ENCODE results near the gene HSD17B3. TPM values are rescaled to one million over a fixed set of nuclear protein-coding genes. Genes with fewer than 3 reads are reported as not detected.

HSD17B3 gene
- total RNA-seq, 4 donors from 2014 or later: 2.0 to 6.0 (median 2.2) TPM; not detected in 1

DNA sequence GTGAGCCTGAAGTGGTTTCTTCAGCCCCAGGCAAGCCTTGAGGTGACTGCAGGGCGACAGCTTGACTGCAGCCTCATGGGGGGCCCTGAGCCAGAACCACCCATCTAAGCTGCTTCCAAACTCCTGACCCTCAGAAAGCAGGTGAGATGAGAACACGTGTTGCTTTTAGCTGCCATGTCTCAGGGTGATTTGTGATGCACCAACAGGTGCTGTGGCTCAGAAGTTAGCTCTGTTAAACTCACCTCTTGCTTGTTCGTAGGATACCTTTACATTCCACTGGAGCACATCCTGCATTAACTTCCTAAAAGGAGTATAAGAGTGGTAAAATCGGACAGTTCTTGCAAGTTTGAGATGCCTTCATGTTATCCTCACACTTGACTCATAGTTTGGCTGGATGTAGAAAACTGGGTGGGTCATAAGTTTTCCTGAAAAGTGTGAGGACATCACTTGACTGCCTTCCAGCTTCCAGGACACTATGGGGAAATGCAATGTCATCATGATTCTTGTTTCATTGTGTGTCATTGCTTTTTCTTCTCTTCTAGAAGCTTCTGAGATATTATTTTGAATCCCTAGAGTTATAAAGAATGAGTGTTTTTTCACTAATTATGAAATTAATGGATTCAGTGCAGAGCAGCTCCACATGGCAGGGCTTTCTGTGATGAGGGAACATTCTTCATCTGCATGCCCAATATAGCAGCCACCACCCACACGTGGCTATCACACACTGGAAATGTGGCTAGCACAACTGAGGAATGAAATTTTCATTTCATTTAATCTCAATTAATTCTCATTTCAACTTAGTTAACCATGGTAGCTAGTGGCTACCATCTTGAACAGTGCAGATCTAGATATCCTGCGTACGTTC is 92.3 kb downstream of the HSD17B3 start:
- 87% methylated on average over 7 of the region's 7 CpGs for WGBS, 2 donors
- H3K27me3 ChIP-seq: no peaks in the 10 kb centered on the region
- no peak for DNase-seq
- H3K27ac ChIP-seq: no peak overlapping the region
- H3K4me3 ChIP-seq (replicated peaks in 1 of 3): no peak overlapping the region
- H3K36me3 ChIP-seq: no peaks in the 10 kb centered on the region
- intact Hi-C loops (cut with DNase I): no loop called here
- TF ChIP-seq, protein P1, sequence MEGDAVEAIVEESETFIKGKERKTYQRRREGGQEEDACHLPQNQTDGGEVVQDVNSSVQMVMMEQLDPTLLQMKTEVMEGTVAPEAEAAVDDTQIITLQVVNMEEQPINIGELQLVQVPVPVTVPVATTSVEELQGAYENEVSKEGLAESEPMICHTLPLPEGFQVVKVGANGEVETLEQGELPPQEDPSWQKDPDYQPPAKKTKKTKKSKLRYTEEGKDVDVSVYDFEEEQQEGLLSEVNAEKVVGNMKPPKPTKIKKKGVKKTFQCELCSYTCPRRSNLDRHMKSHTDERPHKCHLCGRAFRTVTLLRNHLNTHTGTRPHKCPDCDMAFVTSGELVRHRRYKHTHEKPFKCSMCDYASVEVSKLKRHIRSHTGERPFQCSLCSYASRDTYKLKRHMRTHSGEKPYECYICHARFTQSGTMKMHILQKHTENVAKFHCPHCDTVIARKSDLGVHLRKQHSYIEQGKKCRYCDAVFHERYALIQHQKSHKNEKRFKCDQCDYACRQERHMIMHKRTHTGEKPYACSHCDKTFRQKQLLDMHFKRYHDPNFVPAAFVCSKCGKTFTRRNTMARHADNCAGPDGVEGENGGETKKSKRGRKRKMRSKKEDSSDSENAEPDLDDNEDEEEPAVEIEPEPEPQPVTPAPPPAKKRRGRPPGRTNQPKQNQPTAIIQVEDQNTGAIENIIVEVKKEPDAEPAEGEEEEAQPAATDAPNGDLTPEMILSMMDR (IDR thresholded peaks at IDR 0.05): no peak
- TF ChIP-seq POLR2A (IDR thresholded peaks at IDR 0.05): no peak
- H3K9me3 ChIP-seq: no peaks in the 10 kb centered on the region
- H3K4me1 ChIP-seq: no peaks in the 10 kb centered on the region

DNA sequence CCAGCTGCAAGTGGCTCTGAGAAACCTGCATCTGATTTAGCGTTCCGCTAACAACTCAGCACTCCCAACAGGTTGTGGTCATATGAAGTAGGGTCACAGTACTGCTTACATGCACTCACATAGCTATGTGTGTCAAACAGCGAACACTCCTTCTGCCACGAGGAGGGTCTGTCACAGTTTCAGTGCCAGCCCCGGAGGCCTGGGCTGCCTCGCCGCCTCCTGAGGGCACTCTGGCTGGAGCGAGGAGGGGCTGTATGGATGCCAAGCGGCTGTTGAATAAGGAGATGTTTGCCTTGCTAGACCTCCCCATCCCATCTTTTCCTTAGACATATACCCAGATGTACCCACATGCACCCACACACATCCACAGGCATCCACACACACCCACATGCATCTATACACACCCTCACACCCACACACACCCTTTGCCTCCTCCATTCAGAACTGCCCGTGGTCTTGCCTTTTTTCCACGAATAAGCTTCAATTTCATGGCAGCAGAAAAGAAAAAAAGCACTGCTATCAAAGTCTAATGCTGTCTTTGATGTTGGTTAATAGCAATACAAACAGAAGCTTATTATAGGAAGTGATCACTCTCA is 95.7 kb downstream of the HSD17B3 start:
- no peak for DNase-seq
- intact Hi-C loops (cut with DNase I): no loop called here
- Histone ChIP-seq H3K4me3 (replicated peaks in 1 of 3) (no peak overlapping the region), H3K4me1 (no peaks in the 10 kb centered on the region), H3K9me3 (no peaks in the 10 kb centered on the region), H3K36me3 (no peaks in the 10 kb centered on the region), H3K27me3 (no peaks in the 10 kb centered on the region), H3K27ac (no peak overlapping the region)
- WGBS, 2 donors: 85 to 88% methylated on average over 11 of the region's 11 CpGs
- no peak for TF ChIP-seq POLR2A (IDR thresholded peaks at IDR 0.05)
- TF ChIP-seq, protein P1 (IDR thresholded peaks at IDR 0.05): no peak

DNA sequence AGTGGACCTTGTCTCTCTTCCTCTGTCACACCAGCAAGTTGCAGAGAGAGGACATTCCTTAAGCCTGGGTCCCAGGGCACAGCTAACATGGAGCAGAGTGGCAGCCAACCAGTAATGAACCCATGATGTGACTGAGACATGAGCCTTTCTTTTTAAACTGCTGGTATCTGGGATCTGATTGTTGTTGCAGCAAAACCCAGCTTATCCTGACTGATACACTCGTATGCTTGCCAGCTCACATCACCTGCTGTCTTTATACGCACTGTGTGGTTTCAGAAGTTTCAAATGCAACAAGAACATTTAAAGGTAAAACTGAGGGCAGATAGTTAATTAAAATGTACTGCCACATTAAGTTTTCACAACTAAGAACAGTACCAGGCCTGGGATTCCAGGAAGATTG is 97.1 kb downstream of the HSD17B3 start:
- Histone ChIP-seq H3K27ac (no peak overlapping the region), H3K27me3 (no peaks in the 10 kb centered on the region), H3K9me3 (no peaks in the 10 kb centered on the region), H3K4me3 (replicated peaks in 1 of 3) (no peak overlapping the region), H3K4me1 (no peaks in the 10 kb centered on the region), H3K36me3 (no peaks in the 10 kb centered on the region)
- intact Hi-C loops (cut with DNase I): no loop called here
- no peak for DNase-seq
- TF ChIP-seq, protein P1 (IDR thresholded peaks at IDR 0.05): no peak
- TF ChIP-seq POLR2A (IDR thresholded peaks at IDR 0.05): no peak
- whole genome bisulfite sequencing, 2 donors: 98 to 100% methylated on average over 2 of the region's 2 CpGs

DNA sequence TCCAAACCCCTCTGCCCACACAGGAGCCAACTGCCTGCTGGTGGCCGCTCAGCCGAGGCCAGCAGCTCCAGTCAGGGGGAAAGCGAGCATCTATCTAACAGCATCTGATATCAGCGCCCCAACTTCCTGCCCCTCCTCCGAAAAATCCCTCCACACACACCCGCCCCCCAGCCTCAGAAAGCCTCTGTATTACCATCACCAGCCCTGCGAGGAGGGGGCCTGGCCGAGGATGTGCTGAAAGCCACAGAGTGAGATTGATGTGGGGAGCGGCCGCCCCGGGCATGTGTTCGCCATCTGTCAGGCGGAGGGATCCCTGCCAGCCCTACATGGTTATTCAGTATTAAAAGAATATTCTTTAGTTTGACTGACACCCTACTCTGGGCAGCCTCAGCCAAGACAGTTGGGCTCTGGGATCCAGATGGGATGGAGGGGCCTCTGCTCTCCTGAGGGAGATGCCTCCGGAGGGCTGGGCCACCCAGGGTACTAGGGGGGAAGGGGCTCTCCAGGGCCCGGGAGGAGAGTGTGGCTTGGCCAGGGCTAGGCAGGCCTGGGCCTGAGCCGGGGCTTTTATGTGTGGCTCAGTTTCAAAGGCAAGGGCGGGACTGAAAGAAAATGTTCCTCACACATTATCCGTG is 98.0 kb downstream of the HSD17B3 start:
- intact Hi-C loops (cut with DNase I): no loop called here

More for the DNA sequence above, 98.0 kb downstream of the HSD17B3 start:
- no peaks in the 10 kb centered on the region for H3K36me3 ChIP-seq
- no peaks in the 10 kb centered on the region for H3K9me3 ChIP-seq
- no peak for TF ChIP-seq POLR2A (IDR thresholded peaks at IDR 0.05)
- TF ChIP-seq, protein P1 (IDR thresholded peaks at IDR 0.05): no peak
- 79 to 85% methylated on average over 18 of the region's 18 CpGs for WGBS, 2 donors
- no peak for DNase-seq
- H3K27ac ChIP-seq: no peak overlapping the region
- no peak overlapping the region for H3K4me3 ChIP-seq (replicated peaks in 1 of 3)
- no peaks in the 10 kb centered on the region for H3K27me3 ChIP-seq
- H3K4me1 ChIP-seq: no peaks in the 10 kb centered on the region

Data from thyroid gland (tissue), 4 donors.